ENCODE measurements around the gene SLC47A1.
A peak's percentile ranks its signal among the peaks of the same experiment; 100 is the strongest.
"Not testable (repeated sequence)": the region's sequence is repeated elsewhere in the genome, so short reads cannot be mapped to it uniquely, and the experiment has no call there.

SLC47A1 gene

GRCh38 chr17:19520641-19521040 lies 13.0 kb upstream of the SLC47A1 start:
- no peak for DNase-seq (ENCODE audit: low read depth in 2 of 2)

DNA sequence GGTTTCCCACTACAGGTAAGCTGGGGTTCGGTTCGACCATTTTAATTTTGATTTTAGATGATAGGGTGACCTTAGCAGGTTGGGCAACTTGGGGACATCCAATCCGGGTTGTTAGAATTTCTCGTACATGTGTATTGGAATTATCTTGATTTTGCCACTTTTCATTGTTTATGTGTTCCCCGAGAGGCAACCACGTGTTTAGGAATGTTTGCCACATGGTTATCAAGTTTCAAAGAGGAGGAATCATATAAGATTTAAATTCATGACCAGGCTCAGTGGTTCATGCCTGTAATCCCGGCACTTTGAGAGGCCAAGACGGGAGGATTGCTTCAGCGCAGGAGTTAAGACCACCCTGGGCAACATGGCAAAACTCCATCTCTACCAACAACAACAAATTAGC lies 10.0 kb upstream of the SLC47A1 start:
- no peak for DNase-seq (ENCODE audit: low read depth in 2 of 2)

- not testable (repeated sequence) for DNase-seq (ENCODE audit: low read depth in 2 of 2)
Measured at GRCh38 chr17:19526950-19527349, 6.7 kb upstream of the SLC47A1 start.

DNA sequence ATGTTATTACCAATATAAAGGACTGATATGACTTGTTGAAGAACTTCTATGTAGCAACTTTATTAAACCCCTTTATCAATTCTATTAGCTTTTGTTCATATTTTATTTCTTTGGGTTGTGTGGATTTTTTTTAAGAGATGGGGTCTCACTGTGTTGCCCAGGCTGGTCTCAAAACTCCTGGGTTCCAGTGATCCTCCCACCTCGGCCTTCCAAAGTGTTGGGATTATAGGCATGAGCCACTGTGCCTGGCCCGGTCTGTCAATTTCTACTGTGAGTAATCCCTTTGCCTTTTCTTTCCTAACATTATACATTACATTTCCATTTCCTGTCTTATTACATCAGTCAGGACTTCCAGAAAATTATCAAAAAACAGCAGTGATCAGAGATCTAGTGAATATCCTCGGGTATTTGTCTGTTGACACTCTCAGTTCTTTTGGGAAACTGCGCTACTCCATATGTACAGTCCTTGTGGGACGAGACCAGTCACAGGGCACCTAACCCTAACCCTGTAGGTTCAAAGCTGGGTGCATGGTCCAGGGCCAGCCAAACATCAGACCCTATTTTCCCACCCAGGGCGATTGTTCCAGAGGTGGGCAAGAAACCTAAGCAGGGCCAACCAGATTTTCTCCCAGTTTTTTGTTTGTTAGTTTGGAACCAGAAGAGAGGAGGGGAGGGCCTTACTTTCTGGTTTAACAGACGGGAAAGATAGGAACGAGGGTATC lies 1.7 kb upstream of the SLC47A1 start:
- DNase-seq (ENCODE audit: low read depth in 2 of 2): no peak

DNA sequence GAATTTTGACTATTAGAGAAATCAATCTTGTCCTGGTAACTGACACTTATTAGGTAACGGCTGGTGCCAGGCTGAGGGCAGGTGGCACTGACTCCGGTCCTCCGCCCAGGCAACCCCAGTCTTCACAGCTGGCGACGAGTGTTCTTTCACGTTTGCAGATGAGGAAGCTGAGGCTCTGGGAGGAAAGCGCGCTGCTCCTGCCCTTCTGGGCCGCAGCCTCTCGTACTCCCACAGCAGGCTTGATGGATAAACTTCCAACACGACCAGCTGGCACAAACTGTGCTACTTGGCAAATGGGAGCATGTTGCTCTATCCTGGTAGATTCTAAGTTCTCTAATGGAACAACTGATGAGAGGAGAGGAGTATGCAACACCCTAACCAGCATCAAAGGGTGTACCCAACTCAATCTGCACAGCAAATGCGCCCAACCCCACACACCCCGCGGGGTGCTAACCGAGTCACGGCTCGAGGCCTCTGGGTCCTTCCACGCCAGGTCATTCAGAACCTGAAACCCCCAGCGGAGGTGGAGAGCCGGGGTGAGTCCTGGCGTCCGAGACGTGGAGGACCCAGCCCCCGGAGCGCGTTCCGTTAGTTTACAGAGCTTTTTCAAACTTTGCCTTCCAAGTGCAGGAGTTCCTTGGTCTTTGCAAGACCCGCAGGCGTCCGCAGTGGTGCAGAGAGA lies 477 bp upstream of the SLC47A1 start:
- no peak for DNase-seq (ENCODE audit: low read depth in 2 of 2)

GRCh38 chr17:19534562-19535149 lies 1.0 kb downstream of the SLC47A1 start:
- peak in 1 of 2 donors; percentile 18 for DNase-seq (ENCODE audit: low read depth in 2 of 2)

DNA sequence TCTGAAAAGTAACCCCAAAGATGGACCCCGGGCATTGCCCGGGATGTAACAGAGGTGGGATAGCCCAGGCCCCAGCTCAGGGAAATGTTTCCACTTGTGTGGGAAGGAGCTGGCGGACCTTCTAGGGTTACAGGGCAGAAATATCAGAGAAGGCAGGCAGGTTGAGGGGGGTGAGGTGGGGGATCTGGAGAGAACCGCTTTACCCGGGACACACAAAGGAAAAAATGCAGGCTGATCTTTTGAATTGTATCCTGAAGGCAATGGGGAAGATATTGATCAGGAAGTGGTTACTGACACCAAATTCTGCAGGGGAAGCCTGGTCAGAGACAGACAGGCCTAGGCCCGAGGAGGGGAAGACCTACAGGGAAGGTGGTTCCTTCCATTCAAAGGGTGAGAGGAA lies 3.5 kb downstream of the SLC47A1 start:
- no peak for DNase-seq (ENCODE audit: low read depth in 2 of 2)

DNA sequence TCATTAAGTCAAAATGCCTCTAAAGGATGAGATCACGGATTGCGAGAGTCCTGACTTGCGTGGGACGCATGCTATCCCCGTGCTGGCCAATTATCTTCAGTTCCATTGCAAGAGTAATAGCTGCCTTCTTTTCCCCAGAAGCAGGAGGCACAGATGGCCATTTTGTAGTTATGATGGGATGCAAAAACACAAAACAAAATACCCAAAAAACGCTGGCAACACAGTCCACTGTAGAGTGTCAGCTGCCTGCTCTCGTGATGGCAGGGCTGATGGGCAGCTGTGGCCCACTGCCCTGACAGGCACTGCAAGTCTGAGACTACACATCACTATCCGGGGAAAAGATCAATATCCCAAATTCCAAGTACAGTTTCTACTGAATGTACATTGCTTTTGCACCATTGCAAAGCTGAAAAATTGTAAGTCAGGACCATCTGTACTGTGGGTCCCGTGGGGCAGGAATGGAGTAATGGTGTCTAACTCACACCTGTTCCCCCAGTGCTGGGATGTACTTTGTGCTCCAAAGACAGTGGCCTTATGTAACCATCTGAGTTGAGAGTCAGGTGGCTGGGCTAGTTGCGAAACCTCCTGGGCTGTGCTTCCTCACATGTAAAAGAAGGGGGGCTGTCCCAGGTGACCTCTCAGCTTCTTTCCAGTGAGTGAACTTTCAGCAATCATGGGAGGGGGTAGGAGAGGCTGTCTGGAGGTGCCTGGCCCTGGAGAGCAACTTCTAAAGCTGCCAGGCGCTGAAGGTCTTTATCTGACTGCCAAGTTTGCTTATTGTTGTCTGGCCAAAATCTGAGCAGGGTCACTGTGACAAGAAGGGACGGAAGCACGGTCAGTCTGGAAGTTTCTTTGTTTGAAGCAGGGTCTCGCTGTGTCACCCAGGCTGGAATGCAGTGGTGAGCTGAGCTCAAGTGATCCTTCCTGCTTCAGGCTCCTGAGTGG lies 4.7 kb downstream of the SLC47A1 start:
- DNase-seq (ENCODE audit: low read depth in 2 of 2): no peak

- no peak for DNase-seq (ENCODE audit: low read depth in 2 of 2)
Measured at GRCh38 chr17:19539040-19539399, 5.4 kb downstream of the SLC47A1 start.

DNA sequence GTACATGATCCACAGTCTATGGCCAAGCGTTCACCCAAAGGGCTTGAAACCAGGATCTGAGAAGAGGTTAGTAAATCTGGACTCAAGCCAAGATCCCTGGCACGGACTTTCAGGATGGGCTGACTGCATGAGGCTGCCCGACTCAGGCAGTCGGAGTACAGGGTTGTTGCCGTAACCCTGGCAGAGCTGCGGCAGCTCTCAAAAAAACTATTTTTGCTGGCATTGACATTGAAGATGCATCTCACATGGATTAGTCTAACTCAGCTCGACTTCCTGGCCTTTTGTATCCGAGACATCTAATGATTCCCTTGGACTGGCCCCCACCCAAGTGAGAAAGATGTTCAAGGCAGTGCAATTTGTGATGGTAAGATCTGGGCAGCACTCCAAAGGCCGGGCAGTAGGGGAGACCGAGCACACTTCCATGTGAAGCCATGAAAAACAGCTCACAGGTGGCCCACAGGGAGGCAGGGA lies 6.2 kb downstream of the SLC47A1 start:
- no peak for DNase-seq (ENCODE audit: low read depth in 2 of 2)

- no peak for DNase-seq (ENCODE audit: low read depth in 2 of 2)
Measured at GRCh38 chr17:19540706-19541370, 7.2 kb downstream of the SLC47A1 start.

DNA sequence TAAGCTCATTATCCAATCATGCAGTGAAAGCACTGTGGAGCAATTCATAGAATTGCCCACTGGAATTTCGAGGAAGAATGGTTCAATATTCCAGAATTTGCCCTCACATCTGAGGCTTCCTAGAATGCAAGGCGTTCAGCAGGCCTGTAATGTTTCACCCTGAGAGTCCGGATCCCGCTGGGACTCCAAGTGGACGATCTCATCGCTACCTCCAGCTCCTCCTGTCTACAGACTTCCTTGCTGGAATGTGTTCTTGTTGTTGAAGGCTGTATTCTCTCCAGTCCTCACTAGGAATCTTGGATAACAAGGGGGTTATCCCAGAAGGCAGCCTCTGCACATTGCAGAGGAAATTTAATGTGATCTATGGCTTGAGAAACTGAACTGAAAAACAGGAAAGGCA lies 7.8 kb downstream of the SLC47A1 start:
- DNase-seq (ENCODE audit: low read depth in 2 of 2): no peak

DNA sequence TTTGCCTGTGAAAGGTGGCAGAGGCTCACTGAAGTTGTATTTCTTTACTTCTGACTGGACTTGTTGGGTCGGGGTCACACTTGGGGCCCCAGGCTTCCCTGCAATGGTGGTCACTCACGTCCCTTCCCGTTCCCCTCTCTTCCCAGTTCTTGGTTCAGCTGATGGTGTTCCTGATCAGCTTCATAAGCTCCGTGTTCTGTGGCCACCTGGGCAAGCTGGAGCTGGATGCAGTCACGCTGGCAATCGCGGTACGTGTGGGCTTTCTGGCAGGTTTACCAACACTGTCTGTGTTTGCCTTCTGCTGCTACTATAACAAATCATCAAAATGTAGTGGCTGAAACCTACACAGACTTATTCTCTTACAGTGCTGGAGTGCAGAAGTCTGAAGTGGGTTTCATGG lies 8.6 kb downstream of the SLC47A1 start:
- DNase-seq (ENCODE audit: low read depth in 2 of 2): no peak

GRCh38 chr17:19544366-19544765 lies 10.7 kb downstream of the SLC47A1 start:
- DNase-seq (ENCODE audit: low read depth in 2 of 2): no peak

DNA sequence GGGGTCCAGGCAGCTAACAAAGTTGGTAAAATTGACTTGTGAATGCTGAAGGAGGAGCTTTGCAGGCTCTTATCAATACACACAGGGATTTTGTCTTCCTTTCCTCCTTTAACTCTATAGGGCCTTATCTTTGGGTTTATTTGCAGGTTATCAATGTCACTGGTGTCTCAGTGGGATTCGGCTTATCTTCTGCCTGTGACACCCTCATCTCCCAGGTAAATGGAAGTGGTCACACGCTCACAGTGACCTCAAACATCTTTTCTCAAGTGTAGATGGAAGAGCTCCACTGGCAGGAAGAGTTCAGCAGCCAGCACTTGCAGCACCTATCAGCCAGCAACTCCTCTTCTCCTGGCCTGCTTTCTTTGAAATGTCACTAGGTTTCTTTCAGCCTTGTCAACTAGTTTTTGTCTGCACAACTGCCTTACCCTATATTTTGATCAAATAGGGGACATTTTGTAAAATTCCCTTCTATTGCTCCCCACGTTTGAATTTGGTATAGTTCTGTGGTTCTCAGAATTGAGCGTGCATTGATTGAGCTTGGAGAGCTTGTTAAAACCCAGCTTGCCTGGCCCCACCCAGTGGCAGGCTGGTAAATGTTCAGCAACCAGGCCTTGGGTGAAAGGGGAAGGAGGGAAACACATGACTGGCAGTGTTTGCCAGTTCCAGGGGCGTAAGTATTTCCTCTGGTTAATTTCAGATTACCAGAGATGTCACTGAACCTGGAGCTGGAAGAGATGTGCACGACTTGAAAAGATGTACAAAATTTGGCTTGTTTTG lies 12.8 kb downstream of the SLC47A1 start:
- DNase-seq (ENCODE audit: low read depth in 2 of 2): no peak

DNA sequence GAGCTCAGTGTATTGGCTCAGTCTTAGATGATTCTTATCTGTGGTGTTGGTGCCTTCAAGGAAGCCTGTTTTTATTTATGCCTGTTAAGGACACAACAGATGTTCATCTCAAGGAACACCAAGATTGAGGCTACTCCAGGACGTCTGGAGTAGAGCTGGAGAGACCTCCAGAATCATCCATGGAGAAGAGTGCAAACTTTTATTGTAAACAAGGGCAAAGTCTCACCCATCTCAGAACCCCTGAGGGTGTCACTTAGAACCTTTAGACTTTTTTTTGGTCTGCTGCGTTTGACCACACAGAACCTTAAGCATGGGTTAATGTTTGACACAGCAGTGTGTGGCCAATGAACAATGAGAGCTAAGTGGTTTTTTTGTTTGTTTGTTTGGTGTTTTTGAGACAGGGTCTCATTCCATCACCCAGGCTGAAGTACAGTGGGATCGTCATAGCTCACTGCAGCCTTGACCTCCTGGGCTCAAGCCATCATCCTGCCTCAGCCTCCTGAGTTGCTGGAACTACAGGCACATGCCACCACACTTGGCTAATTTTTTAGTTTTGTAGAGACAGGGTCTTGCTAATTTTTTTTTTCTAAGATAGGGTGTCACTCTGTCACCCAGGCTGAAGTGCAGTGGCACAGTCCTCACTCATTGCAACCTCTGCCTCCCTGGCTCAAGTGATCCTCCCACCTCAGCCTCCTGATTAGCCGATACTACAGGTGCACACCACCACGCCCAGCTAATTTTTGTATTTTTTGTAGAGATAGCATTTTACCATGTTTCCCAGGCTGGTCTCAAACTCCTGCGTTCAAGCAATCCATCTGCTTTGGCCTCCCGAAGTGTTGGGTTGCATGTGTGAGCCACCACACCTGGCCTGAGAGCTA lies 16.3 kb downstream of the SLC47A1 start:
- no peak for DNase-seq (ENCODE audit: low read depth in 2 of 2)

DNA sequence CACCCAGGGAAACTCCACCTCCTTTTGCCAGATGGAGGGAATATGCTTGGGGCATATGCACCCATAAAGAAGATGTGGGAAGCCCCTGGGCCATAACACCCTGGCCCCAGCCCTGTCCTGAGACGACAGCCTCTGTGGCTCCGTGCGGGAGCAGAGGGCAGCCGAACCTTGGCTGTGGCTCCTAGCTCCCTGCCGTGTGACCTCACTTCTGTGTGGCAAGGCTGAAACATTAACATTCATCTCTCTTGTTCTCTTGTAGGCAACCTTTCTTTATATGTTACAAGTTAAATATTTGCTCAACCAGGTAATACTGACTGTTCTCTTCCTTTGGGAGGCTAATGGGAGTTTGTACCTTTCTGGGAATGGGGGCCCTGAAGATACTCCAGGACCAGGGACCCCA lies 17.5 kb downstream of the SLC47A1 start:
- DNase-seq (ENCODE audit: low read depth in 2 of 2): no peak

DNA sequence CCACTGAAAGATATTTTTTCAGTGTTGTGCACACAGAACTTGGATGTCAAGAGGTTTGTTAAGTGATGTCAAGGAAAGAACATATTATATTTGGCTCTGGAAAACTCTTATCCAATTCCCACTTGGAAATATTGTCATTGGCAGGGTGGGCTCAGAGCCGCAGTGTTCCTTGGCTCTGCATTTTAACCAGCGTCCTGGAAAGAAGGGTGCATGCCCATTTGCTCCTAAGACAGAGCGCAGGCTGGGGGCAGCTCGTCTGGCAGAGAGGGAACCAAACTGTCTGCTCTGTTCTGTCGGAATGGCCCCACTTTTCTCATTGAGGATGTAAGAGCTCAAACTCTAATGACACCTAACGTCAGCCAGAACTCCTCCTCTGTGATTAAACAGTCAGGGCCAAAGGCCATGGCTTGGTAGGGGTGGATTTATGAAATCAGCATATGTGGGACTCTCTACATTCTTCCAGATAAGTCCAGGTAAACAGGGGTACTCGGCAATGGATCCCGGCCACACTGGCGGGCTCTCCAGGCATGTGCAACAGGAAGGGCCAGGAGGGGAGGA lies 18.0 kb downstream of the SLC47A1 start:
- DNase-seq (ENCODE audit: low read depth in 2 of 2): no peak

DNA sequence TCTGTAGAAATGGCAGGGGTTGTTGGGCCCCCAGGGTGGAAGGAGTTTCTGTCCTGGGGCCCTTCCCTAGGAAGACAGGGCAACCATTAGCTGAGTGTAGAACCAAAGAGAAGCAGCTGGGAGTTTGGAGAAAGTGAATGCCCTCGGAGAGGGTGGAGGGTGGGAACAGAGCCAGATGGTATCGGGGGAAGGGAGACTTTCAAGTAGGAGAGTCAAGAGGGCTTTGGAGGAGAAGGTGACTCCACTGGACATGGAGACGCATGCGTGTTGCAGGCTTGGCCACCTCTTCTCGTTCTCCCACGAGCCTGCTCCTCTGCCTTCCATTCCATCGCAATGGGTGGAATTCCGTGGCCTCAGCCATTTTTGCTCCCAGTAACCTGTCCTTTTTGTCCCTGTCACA lies 19.4 kb downstream of the SLC47A1 start:
- DNase-seq (ENCODE audit: low read depth in 2 of 2): no peak
